ENCODE data around the gene TENM4. TPM values are rescaled to one million over a fixed set of nuclear protein-coding genes. Genes with fewer than 3 reads are reported as not detected.

The TENM4 gene
- total and polyA plus RNA-seq, 2 of the 13 experiments (the other 11 are each of a cell fraction or from before 2014, with no cell fraction given) = not detected

DNA sequence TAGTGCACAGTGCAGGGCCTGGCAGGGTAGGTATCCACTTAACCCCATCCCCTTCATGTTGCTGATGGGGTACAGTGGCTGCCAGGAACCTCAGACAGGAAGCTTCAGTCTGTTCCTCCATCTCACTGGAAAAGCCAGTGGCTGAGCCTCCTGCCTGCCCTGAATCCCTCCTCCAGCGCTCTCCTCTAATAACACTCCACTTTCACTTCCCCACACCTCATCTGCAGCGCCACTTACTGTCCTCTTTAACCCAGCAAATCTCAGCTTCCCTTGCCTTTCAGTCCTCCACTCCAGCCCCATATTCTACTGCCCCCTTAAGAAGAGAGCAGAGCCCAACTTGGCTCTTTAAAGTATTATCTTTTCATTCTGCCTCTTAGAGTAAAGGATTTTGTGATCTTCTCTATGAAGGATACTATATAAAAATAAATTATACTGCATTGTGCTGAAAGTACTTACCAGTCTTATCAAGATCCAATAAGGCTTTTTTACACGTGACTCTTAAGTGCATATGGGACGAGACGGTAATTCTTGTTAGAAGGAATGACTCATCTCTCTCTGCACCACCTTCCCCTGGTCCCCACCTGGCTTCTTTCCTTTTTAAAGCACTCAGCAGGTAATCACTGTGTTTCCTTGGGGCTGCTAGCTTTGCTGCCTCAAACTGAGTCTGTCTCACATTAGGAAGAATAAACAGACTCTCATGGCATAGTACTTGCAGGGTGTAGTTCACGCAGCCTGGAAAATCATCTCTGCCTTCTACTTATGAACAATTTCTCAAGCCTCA, 628.1 kb downstream of the TENM4 start (continued):
- TF ChIP-seq, protein P1, sequence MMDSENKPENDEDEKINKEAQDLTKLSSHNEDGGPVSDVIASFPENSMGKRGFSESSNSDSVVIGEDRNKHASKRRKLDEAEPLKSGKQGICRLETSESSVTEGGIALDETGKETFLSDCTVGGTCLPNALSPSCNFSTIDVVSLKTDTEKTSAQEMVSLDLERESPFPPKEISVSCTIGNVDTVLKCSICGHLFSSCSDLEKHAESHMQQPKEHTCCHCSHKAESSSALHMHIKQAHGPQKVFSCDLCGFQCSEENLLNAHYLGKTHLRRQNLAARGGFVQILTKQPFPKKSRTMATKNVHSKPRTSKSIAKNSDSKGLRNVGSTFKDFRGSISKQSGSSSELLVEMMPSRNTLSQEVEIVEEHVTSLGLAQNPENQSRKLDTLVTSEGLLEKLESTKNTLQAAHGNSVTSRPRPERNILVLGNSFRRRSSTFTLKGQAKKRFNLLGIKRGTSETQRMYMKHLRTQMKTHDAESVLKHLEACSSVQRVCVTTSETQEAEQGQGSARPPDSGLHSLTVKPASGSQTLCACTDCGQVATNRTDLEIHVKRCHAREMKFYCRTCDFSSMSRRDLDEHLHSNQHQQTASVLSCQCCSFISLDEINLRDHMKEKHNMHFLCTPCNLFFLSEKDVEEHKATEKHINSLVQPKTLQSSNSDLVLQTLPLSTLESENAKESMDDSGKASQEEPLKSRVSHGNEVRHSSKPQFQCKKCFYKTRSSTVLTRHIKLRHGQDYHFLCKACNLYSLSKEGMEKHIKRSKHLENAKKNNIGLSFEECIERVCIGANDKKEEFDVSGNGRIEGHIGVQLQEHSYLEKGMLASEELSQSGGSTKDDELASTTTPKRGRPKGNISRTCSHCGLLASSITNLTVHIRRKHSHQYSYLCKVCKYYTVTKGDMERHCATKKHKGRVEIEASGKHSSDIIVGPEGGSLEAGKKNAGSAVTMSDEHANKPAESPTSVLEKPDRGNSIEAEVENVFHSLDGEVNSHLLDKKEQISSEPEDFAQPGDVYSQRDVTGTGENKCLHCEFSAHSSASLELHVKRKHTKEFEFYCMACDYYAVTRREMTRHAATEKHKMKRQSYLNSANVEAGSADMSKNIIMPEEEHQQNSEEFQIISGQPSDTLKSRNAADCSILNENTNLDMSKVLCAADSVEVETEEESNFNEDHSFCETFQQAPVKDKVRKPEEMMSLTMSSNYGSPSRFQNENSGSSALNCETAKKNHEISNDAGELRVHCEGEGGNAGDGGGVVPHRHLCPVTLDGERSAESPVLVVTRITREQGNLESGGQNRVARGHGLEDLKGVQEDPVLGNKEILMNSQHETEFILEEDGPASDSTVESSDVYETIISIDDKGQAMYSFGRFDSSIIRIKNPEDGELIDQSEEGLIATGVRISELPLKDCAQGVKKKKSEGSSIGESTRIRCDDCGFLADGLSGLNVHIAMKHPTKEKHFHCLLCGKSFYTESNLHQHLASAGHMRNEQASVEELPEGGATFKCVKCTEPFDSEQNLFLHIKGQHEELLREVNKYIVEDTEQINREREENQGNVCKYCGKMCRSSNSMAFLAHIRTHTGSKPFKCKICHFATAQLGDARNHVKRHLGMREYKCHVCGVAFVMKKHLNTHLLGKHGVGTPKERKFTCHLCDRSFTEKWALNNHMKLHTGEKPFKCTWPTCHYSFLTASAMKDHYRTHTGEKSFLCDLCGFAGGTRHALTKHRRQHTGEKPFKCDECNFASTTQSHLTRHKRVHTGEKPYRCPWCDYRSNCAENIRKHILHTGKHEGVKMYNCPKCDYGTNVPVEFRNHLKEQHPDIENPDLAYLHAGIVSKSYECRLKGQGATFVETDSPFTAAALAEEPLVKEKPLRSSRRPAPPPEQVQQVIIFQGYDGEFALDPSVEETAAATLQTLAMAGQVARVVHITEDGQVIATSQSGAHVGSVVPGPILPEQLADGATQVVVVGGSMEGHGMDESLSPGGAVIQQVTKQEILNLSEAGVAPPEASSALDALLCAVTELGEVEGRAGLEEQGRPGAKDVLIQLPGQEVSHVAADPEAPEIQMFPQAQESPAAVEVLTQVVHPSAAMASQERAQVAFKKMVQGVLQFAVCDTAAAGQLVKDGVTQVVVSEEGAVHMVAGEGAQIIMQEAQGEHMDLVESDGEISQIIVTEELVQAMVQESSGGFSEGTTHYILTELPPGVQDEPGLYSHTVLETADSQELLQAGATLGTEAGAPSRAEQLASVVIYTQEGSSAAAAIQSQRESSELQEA (CRISPR knock-in tag; IDR thresholded peaks at IDR 0.05; ENCODE audit: not compliant biosample characterization) = no peak
- TF ChIP-seq ZNF629 (CRISPR knock-in tag; conservative IDR thresholded peaks at IDR 0.05) = no peak

DNA sequence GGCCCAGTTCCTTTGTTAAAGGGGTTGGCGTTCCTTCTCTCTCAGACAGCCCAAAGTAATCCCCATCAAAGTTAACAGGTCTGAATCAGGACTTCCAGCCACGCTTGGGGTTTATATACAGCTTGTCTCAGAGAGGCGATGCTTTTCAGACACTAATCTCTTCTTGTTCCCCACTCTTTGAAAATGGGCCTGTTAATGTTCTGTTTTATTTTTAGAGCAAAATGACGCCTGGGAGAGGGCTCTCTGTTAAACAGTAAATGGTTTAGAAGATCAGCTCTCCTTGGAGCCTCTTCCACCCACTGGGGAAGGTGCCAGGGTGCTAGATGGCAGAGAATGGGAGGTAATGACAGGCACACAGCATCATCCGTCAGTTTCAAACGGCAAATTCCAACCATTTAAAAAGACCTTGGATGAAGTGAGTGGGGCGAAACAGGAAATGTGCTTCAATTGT, 630.2 kb downstream of the TENM4 start:
- Histone ChIP-seq H3K4me2 (ENCODE audit: low read depth, low read length) (no peak overlapping the region), H3K9ac (ENCODE audit: insufficient read depth, low read depth, low read length) (no peak overlapping the region), H3K36me3 (replicated peaks in 1 of 2; ENCODE audit: control insufficient read depth in 1 of 2, insufficient read depth in 2 of 2, low read length in 2 of 2) (no peaks in the 10 kb centered on the region), H3K79me2 (ENCODE audit: insufficient read depth, low read length) (no peaks in the 10 kb centered on the region), H3K27me3 (ENCODE audit: control insufficient read depth in 1 of 2, insufficient read depth in 2 of 2, low read length in 2 of 2) (peaks cover 0 to 13% of the 10 kb centered on the region in 2 experiments; a peak in 1 of 5 replicates), H3K4me1 (ENCODE audit: insufficient read depth, low read length) (no peaks in the 10 kb centered on the region), H3K27ac (ENCODE audit: extremely low read length, insufficient read depth, low read length) (no peak overlapping the region), H2AFZ (ENCODE audit: low read length) (no peak overlapping the region), H3K9me3 (ENCODE audit: low read length) (no peaks in the 10 kb centered on the region), H4K20me1 (ENCODE audit: insufficient read depth, low read length) (no peaks in the 10 kb centered on the region), H3K4me3 (replicated peaks in 1 of 3; ENCODE audit: insufficient read depth in 1 of 3, low read depth in 2 of 3, low read length in 3 of 3) (no peak overlapping the region)
- DNase-seq (ENCODE audit: low spot score) (no peak), FAIRE-seq (no peak), ATAC-seq (no peak)
- ChIA-PET POLR2A (no interaction called here), CTCF (ENCODE audit: low intra/inter-chr PET ratio, low total read pairs) (no interaction called here)
- in situ Hi-C loops (cut with HindIII; ENCODE audit: extremely low pct_ligation_motif_present, low pct_unique_long_range_greater_than_20kb) = no loop called here
- intact Hi-C loops (cut with micrococcal nuclease; ENCODE audit: unreplicated experiment) = no loop called here
- TF ChIP-seq ZNF790 (CRISPR knock-in tag; IDR thresholded peaks at IDR 0.05; ENCODE audit: borderline replicate concordance) (no peak), ZMYM3 (CRISPR knock-in tag; IDR thresholded peaks at IDR 0.05) (no peak), PCBP1 (IDR thresholded peaks at IDR 0.05; ENCODE audit: borderline replicate concordance, low read depth, low read length) (no peak), ZNF543 (CRISPR knock-in tag; IDR thresholded peaks at IDR 0.05) (no peak), NBN (conservative IDR thresholded peaks at IDR 0.05) (no peak), NR3C1 (CRISPR knock-in tag; IDR thresholded peaks at IDR 0.05) (no peak), ZFAT (CRISPR knock-in tag; conservative IDR thresholded peaks at IDR 0.05) (no peak)
- TF ChIP-seq, protein P2, sequence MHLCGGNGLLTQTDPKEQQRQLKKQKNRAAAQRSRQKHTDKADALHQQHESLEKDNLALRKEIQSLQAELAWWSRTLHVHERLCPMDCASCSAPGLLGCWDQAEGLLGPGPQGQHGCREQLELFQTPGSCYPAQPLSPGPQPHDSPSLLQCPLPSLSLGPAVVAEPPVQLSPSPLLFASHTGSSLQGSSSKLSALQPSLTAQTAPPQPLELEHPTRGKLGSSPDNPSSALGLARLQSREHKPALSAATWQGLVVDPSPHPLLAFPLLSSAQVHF (CRISPR knock-in tag; IDR thresholded peaks at IDR 0.05) = no peak
- TF ChIP-seq, protein P3, sequence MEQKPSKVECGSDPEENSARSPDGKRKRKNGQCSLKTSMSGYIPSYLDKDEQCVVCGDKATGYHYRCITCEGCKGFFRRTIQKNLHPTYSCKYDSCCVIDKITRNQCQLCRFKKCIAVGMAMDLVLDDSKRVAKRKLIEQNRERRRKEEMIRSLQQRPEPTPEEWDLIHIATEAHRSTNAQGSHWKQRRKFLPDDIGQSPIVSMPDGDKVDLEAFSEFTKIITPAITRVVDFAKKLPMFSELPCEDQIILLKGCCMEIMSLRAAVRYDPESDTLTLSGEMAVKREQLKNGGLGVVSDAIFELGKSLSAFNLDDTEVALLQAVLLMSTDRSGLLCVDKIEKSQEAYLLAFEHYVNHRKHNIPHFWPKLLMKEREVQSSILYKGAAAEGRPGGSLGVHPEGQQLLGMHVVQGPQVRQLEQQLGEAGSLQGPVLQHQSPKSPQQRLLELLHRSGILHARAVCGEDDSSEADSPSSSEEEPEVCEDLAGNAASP (CRISPR knock-in tag; IDR thresholded peaks at IDR 0.05; ENCODE audit: borderline replicate concordance) = no peak
- BruUV-seq (replicated peaks) = no TSS peak
- WGBS (ENCODE audit: low lambda C conversion rate) = 31% methylated on average over 7 of the region's 7 CpGs

All from HepG2 (cell line).